Measurements from ENCODE around the gene CFAP54.

- TF ChIP-seq EZH2 (IDR thresholded peaks at IDR 0.05; ENCODE audit: borderline replicate concordance, low read length) = no peak
- TF ChIP-seq, protein P1, sequence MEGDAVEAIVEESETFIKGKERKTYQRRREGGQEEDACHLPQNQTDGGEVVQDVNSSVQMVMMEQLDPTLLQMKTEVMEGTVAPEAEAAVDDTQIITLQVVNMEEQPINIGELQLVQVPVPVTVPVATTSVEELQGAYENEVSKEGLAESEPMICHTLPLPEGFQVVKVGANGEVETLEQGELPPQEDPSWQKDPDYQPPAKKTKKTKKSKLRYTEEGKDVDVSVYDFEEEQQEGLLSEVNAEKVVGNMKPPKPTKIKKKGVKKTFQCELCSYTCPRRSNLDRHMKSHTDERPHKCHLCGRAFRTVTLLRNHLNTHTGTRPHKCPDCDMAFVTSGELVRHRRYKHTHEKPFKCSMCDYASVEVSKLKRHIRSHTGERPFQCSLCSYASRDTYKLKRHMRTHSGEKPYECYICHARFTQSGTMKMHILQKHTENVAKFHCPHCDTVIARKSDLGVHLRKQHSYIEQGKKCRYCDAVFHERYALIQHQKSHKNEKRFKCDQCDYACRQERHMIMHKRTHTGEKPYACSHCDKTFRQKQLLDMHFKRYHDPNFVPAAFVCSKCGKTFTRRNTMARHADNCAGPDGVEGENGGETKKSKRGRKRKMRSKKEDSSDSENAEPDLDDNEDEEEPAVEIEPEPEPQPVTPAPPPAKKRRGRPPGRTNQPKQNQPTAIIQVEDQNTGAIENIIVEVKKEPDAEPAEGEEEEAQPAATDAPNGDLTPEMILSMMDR (IDR thresholded peaks at IDR 0.05; ENCODE audit: low read length) = no peak
Measured at GRCh38 chr12:96886998-96887677, 397.8 kb downstream of the CFAP54 start.

Data from OCI-LY1 (cell line).